GM15510 (cell line): Measurements from ENCODE around the gene VIPR2.

Experiments
- POLR2A ChIP-seq: IDR thresholded peaks from 3 replicates; pipeline ENCODE4 v1.6.1; 2011; ENCODE audit warnings: borderline replicate concordance; ENCODE audit not compliant: insufficient read length; ENCODE audit errors: extremely low read depth

VIPR2 gene

GRCh38 chr7:159143780-159144757, 598 bp downstream of the VIPR2 start:
- TF ChIP-seq POLR2A: no peak

- TF ChIP-seq POLR2A: no peak
These were observed 1.9 kb downstream of the VIPR2 start for GRCh38 chr7:159142730-159143129.

DNA sequence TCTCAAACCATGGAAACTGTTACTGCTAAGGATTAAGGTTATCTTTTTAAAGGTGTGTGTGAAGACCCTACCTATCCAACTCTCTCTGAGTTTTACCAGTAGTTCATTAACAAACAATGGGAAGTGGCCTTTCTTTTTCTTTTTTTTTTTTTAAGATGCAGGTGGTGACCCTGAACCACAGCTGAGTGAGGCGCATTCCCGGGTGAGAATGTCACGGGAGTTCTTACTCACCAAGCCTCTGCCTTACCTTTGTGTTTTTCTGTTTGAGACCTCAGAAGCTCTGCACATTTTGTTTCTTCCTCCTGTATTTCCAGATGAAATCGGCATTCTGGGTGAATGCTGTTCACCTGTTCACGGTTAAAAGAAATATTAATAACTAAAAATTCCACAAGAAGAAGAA, 2.5 kb downstream of the VIPR2 start:
- no peak for TF ChIP-seq POLR2A

GRCh38 chr7:159141660-159142059, 3.0 kb downstream of the VIPR2 start:
- no peak for TF ChIP-seq POLR2A

DNA sequence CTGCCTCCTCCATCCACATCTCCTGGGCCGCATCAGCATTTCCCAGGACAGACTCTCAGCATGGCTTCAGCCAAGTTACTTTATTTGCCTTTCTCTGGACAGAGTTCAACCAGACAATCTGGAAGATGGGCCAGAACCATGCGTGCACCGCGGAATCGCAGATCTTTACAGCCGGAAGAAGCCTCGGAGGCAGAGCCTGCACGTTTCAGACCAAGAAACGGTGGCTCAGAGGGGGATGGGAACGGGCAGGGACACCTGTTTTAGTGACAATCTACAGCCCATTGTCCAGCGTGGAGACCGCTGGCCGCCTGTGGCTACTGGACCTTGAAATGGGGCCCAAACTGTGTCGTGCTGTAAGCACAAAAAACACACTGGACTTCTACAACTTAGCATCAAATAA, 3.5 kb downstream of the VIPR2 start:
- TF ChIP-seq POLR2A: no peak

- no peak for TF ChIP-seq POLR2A
These were observed 4.3 kb downstream of the VIPR2 start for GRCh38 chr7:159140170-159140910.

GRCh38 chr7:159139639-159140038, 5.0 kb downstream of the VIPR2 start:
- no peak for TF ChIP-seq POLR2A

- no peak for TF ChIP-seq POLR2A
These were observed 5.5 kb downstream of the VIPR2 start for GRCh38 chr7:159139202-159139601.

- no peak for TF ChIP-seq POLR2A
These were observed 6.2 kb downstream of the VIPR2 start for GRCh38 chr7:159138508-159138907.

GRCh38 chr7:159137906-159138305, 6.8 kb downstream of the VIPR2 start:
- no peak for TF ChIP-seq POLR2A

DNA sequence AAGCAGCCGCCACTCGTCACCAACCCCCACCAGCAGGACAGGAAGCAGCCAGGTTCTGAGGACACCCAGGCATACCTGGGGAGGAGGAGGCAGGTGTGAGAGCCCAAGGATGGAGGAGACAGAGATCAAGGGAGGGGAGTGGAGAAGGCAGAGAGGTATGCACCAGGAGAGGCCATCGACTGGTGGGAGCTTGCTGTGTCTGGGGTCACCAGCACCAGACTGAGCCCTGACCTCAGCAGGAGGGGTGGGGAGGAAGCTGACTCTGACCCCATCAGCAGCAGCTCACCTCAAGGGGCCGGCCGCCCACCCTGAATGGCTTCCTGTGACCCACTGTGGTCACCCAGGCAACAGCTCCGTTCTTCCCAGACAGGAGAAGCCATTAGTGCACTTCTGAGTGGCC, 7.8 kb downstream of the VIPR2 start:
- no peak for TF ChIP-seq POLR2A

GRCh38 chr7:159136442-159136841, 8.2 kb downstream of the VIPR2 start:
- TF ChIP-seq POLR2A: no peak

GRCh38 chr7:159136013-159136412, 8.7 kb downstream of the VIPR2 start:
- TF ChIP-seq POLR2A: no peak

DNA sequence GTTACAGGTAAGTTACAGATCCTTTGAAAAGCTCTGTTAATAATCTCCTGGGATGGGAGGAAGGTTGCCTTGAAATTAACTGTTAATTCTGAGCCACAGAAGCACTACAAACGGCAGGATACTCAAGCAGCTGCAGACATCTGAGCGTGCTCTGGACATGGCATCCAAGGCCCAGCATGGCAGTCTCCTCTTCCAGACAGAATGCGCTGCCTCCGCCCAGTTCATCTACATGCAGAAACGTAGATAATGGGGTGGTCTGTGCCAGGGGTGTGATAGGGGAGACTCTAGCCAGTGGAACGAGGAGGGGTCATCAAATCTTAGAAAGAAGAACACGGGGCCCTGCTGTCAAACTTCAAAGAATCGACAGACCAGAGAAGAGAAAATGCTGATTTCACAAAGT, 13.8 kb downstream of the VIPR2 start:
- no peak for TF ChIP-seq POLR2A

DNA sequence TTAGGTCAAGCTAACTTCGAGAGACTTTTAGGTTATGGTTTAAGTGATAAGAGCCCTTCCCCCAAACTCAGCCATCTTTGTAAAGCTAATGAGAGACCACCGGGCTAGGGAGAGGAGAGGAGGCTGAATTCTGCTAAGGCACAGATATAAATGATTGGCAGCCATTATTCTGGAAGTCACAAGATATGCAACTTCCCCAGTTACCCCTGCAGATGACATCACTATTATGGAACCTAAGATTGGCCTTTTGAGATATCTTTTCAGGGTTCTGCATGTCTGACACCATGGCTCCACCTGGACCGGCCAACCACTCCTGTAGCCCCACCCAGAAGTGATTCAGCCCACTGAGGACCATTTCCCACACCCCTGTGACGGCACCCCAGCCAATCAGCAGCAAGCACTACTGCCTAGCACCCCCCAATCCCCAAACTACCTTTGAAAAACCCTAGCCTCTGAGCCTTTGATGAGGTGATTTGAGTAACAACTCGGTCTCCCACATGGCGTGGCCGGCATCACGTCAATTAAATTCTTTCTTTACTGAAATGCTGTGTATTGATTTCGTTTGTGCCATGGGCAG, 14.4 kb downstream of the VIPR2 start:
- no peak for TF ChIP-seq POLR2A

- no peak for TF ChIP-seq POLR2A
These were observed 15.9 kb downstream of the VIPR2 start for GRCh38 chr7:159128767-159129166.
